Occipital lobe (tissue), 2 donors: ENCODE measurements around the gene LDLRAD1. TPM values are rescaled to one million over a fixed set of nuclear protein-coding genes. Genes with fewer than 3 reads are reported as not detected.
"Not testable (repeated sequence)": the region's sequence is repeated elsewhere in the genome, so short reads cannot be mapped to it uniquely, and the experiment has no call there.

ENCODE experiments used
- DNase-seq: peaks from one replicate; lab custom pipeline; 2025; lab: John Stamatoyannopoulos, UW
- total RNA-seq: library from RNA; depleted of rRNA; stranded (reverse); fragments of >200 nt; gene quantifications from one replicate; pipeline ENCODE4 v1.2.3, GENCODE V29; 2014

LDLRAD1 gene
- total RNA-seq, 1 donor from 2014 or later: not detected

DNA sequence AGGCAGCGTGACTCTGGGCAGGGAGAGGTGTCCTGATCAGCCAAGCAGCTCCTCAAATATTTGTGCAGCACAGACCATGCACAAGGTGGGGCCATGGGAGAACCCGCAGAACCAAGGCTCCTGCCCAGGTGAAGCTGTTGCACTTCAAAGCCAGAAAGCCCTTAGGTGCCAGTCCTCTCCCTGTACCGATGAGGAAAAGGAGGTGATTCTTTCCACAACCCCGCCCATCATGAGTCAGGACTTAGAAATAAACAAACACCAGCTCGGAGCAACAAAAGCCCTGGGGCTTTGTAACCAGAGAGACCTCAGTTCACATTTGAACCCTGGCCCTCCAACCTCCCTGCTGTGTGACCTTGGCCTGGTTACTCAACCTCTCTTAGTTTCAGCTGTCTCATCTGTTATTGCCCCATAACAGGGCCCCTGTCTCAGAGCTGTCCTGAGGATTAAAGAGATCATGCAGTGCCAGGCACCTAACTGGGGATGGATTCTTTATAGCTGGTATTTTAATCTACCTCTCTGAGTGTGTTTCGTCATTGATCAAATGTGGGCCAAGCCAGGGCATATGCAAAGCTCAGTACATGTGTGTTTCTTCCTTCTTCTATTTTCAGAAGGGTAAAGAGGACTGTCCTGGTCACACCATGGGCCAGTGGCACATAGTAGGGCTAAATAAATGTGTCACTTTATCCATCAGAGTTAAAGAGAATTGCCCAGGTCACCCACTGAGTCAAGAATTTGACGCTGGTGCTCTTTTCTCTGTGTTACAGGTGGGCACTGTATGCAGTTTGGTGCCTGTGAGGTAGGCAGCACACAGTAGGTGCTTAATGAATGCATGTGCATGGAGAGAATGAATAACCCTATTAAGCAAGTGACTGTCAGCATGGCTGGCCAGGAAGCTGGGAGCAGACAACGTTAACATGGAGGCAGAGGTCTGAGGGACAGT, 1.4 kb downstream of the LDLRAD1 start:
- no peak for DNase-seq

DNA sequence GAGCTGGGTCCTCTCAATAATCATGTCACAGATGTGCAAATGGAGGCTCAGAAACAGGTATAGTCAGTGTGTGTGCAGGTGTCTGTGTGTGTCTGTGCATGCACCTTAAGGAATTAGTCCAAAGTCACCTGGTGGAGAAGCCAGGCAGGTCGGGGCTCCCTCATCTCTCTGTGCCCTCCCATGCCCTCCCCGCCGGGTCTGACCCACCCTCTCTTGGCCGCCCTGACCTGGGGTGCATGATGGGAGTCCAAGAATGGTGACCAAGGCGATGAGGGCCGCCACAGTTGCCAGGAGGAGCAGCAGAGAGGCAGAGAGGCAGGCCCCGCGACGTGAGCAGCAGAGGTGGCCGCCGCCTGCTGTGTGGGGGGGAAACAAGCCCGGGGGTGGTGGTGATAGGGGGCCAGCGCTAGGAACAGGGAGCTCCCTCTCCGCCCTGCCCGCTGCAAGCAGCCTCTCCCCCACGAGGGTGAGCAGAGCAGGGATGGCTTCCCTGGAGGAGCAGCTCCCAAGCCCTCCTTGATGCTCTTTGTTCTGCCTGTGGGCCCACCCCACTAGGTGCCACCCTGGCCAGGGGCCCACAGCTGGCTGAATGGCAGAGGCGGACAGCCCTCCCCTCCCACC, 3.9 kb downstream of the LDLRAD1 start:
- no peak for DNase-seq

DNA sequence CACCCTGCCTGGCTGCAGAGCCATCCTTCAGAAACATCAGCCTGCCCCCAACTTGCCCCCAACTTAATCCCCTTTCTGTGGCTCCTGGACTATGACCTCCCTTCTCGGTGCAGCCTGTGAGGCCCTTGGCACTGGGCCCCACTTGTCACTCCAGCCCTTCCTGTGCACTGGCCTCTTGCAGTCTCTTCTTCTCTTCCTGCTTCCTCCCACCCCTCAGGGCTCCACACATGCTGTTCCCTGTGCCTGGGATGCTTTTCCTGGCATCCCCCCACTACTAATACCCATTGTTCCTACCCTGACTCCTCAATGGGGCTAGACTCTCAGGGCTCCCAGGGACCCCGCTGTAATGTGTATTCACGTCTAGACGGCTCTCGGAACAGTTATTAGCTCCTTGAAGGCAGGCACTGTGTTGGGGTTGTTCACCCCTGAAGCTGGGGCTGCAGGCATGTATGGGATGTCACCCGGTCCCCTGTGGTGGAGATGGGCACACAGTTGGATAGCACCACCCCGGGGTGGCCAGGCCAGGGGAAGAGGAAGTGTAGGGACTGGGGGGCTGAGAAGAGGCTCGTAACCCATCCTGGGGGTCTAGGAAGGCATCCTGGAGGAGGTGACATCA, 4.5 kb downstream of the LDLRAD1 start:
- no peak for DNase-seq

DNA sequence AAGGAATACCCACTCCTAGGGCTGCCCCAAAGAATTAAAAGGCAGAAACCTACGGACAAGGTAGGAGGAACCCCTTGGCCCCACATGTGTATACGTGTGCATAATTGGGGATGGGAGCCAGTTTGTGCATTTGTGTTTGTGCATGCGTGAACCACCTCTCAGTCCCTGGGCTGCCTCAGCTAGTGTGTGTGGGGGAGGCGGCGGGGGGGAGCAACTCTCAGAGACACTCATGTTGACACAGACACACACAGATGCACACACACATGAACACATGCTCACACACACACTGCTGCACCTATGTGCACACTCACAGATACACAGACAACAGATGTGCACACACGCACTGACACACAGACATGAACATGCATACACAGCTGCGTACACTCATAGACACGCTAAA, 5.1 kb downstream of the LDLRAD1 start:
- DNase-seq: no peak

DNA sequence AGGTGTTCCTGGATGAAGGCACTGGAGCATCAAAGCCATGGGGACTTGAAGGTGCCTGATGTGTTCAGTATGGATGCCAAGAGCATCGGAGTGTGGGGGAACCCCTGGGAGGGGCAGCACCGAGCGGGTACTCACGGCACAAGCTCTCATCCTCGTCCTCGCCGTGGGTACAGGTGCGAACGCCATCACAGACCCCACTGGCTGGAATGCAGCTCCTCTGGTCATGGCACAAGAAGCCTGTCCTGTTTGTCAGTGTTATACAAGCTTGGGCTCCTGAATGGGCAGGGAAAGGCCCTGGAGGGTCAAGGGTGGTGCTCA, 6.0 kb downstream of the LDLRAD1 start:
- DNase-seq: no peak

DNA sequence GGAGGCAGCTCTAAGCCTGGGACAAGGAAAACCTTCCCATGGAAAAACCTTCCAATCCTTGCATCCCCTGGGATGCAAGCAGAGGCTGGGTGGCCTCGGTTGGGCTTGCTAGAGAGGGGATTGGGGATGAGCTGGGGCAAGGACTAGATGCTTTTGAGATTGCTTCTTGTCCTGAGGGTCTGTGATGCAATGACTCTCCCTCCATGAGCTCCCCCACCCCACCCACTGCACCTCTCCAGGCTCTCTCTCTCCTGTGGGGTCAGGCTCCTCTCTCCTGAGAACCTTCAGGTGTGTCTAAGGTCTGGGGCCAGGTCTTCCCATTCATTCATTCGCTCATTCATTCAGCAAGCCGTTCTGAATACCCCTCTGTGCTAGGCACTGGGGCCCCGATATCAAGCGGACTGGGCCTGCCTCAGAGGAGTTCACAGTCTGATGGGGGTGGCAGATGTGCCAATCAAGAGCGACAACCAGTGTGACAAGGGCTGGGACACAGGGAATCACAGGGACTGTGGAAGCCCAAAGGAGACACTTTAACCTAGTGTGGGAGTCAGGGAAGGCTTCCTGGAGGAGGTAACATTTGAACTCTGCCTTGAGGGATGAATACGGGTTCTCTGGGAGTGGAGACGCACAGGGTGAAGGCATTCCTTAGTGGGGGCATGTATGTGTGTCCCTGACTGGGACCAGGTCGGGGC, 6.5 kb downstream of the LDLRAD1 start:
- no peak for DNase-seq

DNA sequence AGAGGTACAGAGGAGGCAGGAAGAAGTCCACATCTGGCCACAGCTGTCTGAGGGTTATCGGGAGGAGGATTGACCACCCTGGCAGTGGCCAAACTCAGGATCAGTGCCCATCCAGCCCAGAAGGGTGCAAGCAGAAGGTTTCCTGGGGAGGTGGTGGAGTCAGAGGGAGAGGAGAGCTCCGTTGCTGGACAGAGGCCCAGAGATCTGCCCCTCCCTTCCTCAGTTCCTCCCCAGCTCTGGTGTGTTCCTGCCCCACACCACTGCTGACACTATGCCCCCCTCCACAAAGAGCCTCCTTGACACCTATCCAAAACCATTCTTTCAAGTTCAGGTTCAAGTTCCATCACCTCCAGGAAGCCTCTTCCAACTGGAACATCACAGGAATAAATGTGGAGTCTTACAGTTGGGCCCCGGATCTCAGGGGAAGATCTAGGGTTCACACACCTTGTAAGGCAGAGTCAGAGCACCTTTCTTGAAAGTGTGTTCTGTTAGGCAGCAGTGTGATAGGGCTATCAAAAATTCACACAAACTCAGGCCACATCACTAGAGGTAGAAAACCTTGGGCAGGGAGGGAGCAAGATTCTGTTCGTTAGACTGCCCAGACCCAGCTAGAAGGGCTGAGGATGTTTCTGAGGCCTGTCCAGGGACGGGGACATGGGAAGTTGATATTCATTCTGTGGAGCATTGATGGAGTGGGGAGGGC, 7.4 kb downstream of the LDLRAD1 start:
- no peak for DNase-seq

DNA sequence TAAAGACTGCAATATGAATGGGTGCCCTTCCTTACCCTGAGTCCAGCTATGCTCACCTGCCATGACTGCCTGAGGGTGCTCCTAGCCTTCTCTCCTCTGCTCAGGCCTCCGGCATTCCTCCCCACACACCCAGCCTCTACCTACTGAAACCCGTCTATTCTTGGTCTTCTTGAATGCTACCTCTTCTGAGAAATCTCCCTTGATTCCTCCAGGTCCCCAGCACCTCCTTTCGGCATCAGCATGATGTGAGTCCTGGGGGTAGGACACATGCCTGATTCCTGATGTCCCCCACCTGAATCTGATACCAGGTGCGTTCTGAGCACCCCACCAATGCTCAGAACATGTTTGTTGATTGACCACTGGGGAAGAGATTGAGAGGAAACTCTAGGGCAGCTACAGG, 8.6 kb downstream of the LDLRAD1 start:
- DNase-seq: no peak

DNA sequence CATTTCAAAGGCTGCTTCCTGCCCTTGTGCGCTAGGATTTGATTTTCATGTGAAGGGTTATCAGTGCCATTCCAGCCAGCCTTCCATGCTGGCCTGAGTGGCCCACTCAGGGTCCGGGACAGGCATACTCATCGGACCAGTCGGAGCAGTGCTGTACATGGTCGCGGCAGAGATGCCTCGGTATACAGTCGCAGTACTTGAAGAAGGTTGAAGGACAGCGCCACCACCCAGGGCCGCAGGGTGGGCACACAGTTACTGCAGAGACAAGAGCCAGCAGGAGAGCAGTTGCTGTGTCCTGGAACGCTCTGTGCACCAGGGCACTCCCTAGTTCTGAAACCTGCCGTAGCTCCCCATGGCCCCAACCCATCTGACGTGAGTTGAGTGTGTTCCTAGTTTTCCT, 9.1 kb downstream of the LDLRAD1 start:
- DNase-seq: no peak

DNA sequence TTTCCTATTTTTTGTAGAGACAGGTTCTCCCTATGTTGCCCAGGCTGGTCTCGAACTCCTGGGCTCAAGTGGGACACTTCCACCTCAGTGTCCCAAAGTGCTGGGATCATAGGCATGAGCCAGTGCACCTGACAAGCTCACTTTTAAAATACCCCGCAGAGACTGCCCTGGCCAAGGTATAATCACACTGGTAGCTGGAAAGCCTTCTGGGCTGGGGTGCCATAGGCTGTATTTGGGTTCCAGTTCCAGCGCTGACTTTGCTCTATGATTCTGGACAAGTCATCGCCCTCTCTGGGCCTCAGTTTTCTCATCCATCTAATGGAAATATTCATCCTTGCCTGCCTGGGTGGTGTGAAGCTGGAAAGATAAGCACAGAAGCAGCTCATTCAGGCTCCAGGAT, 10.4 kb downstream of the LDLRAD1 start:
- no peak for DNase-seq

DNA sequence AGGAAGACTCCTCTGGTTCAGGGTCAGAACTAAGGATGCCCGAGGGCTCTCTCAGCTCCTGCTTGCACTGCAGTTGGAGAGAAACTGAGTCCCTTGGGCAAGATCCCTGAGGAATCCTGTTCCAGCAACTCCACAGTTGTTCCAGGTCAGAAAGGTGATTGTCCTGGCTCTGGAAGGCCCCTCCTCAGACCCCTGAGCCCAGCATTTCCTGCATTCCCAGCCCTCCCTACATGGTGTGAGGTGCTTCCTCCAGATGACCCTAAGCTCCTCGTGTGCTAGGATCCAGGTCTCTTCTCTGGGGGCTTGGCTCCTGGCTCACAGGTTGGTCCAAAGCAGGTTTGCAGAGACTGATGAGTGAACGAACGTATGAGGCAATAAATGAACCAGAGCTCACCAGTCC, 11.5 kb downstream of the LDLRAD1 start:
- DNase-seq: no peak

DNA sequence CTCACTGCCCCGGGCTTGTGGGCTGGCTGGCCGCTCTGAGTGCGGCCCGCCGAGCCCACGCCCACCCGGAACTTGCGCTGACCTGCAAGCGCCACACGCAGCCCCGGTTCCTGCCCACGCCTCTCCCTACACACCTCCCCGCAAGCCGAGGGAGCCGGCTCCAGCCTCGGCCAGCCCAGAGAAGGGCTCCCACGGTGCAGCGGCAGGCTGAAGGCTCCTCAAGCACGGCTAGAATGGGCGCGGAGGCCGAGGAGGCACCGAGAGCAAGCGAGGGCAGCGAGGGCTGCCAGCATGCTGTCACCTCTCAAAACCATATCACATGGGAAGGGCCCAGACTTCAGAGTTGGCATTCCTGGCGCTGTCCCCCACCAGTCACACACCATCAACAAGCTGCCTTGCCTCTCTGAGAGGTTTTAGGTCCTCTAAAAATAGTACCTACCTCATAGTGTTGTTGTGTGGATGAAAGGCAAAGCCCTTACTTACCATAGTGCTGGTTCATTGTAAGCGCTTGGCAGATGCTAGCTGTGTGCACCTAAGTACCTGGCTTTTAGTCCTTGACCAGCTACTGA, 13.4 kb downstream of the LDLRAD1 start:
- no peak for DNase-seq

DNA sequence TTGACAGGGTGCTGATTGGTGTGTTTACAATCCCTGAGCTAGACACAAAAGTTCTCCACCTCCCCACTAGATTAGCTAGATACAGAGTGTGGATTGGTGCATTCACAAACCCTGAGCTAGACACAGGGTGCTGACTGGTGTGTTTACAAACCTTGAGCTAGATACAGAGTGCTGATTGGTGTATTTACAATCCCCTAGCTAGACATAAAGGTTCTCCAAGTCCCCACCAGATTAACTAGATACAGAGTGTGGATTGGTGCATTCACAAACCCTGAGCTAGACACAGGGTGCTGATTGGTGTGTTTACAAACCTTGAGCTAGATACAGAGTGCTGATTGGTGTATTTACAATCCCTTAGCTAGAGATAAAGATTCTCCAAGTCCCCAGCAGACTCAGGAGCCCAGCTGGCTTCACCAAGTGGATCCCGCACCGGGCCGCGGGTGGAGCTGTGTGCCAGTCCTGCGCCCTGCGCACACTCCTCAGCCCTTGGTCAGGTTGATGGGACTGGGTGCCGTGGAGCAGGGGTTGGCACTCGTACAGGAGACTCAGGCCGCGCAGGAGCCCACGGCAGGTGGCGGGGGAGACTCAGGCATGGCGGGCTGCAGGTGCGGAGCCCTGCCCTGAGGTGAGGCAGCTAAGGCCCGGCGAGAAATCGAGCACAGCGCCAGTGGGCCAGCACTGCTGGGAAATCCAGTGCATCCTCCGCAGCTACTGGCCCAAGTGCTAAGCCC, 14.1 kb downstream of the LDLRAD1 start:
- not testable (repeated sequence) for DNase-seq

DNA sequence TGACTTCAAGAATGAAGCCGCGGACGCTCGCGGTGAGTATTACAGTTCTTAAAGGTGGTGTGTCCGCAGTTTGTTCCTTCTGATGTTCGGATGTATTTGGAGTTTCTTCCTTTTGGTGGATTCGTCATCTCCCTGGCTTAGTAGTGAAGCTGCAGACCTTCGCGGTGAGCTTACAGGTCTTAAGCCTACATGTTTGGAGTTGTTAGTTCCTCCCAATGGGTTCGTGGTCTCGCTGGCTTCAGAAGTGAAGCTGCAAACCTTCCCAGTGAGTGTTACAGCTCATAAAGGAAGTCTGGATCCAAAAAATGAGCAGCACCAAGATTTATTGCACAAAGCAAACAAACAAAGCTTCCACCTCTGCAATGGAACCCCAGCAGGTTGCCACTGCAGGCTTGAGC, 14.7 kb downstream of the LDLRAD1 start:
- DNase-seq: no peak

DNA sequence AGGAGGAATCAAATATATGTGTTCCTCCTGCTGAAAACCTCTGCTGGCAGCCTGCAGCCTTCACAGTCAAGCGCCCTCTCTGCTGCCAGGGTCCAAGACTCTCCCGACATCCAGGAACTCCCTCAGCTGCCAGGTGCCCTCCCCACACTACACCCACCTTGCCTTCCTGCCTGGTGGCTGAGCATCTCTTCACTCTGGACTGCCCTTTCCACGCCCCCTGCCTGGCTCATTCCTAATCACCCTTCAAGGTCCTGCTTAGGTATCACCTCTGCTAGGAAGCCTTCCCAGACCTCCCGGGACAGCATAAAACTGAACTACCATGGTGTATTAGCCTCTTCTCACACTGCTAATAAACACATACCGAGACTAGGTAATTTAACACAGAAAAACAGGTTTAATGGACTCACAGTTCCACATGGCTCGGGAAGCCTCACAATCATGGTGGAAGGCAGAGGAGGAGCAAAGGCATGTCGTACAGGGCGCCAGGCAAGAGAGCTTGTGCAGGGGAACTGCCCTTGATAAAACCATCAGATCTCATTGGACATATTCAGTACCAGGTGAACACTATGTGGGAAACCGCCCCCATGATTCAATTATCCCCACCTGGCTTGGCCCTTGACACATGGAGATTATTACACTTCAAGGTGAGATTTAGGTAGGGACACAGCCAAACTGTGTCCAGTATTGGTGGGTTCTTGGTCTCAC, 15.3 kb downstream of the LDLRAD1 start:
- no peak for DNase-seq

DNA sequence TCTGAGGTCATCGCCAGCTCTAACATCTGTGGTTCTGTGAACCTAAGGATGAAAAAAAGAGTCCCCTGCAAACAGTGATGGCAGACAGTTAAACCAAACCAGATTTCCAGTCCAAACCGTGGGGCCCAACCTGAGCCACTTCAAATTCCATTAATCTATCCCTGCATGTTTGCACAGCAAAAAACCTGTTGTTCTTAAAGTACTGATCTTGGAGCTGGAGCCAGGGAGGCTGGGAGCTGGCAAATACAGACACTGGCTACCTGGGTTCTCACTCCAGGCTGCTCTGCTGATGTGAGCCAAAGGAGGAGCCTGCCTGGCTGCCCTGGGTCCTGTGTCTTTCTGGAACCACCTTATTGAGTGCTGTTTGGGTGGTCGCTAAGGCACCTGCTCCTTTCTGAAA, 16.4 kb downstream of the LDLRAD1 start:
- DNase-seq: no peak

DNA sequence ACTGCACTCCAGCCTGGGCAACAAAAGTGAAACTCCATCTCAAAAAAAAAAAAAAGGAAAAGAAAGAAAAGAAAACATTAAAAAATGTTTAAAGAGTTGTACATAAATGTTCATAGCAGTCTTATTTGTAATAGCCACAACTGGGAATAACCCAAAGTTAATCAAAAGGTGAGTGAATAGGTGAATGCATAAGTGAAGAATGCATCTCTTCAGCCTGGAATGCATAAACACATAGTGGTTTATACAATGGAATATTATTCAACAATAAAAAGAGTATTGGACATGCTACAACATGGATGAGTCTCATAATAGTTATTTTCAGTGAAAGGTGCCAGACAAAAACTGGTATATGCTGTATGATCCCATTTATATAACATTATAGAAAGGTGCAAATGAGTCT, 18.1 kb downstream of the LDLRAD1 start:
- DNase-seq: no peak

DNA sequence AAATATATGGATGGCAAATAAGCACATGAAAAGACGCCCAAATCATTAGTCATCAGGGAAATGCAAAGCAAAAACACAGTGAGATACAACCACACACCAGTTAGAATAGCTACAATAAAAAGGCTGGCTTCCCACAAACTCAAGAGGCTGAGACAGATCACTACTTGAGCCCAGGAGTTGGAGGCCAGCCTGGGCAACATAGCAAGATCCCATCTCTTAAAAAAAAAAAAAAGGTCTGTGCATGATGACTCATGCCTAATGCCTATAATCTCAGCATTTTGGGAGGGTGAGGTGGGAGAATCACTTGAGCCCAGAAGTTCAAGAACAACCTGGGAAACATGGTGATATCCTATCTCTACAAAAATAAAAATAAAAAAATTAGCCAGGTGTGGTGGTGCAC, 19.8 kb downstream of the LDLRAD1 start:
- no peak for DNase-seq

DNA sequence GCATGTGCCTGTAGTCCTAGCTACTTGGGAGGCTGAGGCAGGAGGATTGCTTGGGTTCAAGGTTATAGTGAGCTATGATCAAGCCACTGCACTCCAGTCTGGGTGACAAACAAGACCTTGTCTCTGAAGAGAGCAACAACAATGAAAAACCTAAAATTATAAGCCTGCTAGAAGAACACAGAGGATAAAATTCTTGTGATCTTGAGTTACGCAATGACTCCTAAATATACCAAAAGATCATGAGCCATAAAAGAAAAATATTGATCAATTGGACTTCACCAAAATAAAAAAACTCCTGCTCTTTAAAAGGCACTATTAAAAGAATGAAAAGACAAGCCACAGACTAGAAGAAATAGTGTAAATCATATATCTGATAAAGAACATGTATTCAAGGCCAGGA, 22.3 kb downstream of the LDLRAD1 start:
- no peak for DNase-seq

DNA sequence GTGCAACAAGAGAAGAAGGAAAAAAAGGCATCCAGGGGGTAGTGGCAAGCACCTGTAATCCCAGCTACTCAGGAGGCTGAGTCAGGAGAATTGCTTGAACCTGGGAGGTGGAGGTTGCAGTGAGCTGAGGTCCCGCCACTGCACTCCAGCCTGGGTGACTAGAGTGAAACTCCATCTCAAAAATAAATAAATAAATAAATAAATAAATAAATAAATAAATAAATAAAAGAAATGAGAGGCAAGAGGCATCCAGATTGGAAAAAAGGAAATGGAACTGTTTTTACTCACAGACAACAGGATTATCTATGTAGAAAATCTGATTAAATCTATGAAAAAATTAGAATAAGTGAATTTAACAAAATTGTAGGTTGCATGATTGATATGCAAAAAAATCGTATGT, 23.5 kb downstream of the LDLRAD1 start:
- not testable (repeated sequence) for DNase-seq
